GM10248 (cell line): ENCODE data around the gene NR2E3.

ENCODE experiments used
- CTCF ChIA-PET: fragments of 300-600 bp; sonication (Branson Sonifier 250); formaldehyde crosslinking; extraction: SDS; loops from one replicate; lab custom pipeline; 2021; ENCODE audit warnings: antibody characterized with exemption; lab: Yijun Ruan, JAX
- POLR2A ChIA-PET: fragments of 350-650 bp; sonication (Branson Sonifier 250); formaldehyde crosslinking; extraction: SDS; loops from one replicate; lab custom pipeline; 2020; ENCODE audit warnings: antibody characterized with exemption; lab: Yijun Ruan, JAX
- DNase-seq: peaks from one replicate; pipeline ENCODE4 v3.0.0; 2012; ENCODE audit errors: extremely low spot score
- CTCF ChIP-seq: IDR thresholded peaks from 2 replicates; pipeline ENCODE4 v1.5.1; 2012; ENCODE audit warnings: mild to moderate bottlenecking, low read depth; ENCODE audit errors: extremely low read depth, missing control alignments, control extremely low read depth

Gene NR2E3

DNA sequence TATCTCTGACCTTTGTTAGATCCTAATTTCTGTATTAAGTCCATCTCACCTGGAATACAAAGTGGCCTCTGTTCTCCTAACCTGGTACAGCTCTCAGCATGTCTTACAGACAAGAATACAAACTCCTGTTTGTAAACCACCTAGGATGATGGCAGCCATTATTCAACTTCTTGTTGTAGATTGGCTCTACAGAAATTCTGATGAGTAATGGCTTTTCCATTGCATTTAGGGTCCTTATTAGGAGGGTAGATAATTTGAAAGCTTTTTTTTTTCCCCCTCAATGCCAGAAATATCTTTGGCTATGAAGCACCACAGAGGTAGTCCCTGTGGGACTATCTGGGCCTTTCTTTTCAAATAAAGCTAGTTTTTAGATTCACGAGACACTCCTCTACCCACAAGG lies 9.8 kb downstream of the NR2E3 start:
- ChIA-PET POLR2A (no interaction called here), CTCF (interaction anchor here (0.9 to 5.6 kb wide), 4 partner anchors 10 to 76 kb away, joined by 3 to 22 read pairs (median 4); partner anchors contain the start of gene NR2E3)
- no peak for DNase-seq
- no peak for TF ChIP-seq CTCF

DNA sequence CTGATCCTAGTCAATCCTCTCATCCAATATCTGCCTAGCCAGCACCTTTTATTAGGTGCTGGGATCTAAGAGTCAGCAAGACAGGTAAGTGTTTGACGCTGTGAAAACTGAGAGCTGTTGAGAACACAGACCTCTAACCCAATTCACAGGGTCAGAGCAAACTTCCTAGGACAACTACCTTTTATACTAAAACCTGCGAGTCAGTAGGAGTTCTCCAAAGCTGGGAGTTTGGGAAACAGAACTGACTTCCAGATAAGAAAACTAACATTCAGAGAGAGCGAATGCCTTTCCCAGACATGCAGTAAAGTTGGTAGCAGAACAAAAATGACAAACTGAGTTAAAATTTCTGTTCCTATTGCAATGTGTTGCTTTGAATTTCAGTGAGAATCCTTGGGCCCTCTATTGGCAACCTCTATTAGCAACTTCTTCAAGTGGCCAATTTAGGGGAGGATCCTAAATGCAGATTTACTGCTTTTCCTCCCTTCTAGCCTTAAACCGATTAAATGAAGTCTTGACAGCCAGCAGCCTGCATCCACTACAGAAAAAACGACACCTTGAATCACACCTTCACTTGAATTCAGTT lies 11.3 kb downstream of the NR2E3 start:
- TF ChIP-seq CTCF, result no peak
- DNase-seq, result no peak
- ChIA-PET CTCF (interaction anchor here (5.6 kb wide), 1 partner anchor 19 kb away, joined by 22 read pairs; no protein-coding TSS in a partner anchor), POLR2A (no interaction called here)

DNA sequence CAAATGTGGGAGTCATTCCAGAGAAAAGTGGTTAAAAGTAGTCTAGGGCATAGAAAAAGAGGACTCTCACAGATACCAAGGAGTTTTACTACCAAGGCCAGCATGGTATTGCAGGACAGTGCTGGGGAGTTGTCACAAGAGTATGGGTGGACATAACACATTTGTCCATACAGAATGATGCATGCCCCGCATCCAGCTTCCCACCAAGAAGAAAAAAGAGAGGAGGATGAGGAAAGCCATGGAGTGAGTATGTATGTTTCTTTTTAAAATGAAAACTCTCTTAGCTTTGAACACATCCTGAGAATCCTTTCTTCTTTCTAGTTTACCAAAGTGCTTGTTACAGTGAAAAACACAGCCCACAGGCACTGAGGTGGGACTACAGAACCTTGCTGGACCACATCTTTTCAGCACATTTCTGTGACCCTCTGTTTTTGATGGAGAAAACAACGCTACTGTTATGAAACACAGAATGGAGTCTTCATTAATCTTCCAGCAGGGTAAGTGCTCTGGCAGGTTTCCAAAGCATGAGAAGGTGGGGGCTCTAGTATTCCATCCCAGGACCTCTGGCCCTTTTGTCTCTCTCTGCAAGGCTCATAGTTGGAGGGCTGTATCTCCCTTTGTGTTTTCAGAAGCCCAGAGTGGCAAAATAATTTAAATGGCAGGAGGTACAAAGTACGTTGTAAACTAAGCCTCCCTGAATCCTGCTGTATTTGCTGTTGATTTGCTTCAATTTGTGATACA lies 12.7 kb downstream of the NR2E3 start:
- no peak for TF ChIP-seq CTCF
- ChIA-PET POLR2A (no interaction called here), CTCF (no interaction called here)
- DNase-seq, result no peak

DNA sequence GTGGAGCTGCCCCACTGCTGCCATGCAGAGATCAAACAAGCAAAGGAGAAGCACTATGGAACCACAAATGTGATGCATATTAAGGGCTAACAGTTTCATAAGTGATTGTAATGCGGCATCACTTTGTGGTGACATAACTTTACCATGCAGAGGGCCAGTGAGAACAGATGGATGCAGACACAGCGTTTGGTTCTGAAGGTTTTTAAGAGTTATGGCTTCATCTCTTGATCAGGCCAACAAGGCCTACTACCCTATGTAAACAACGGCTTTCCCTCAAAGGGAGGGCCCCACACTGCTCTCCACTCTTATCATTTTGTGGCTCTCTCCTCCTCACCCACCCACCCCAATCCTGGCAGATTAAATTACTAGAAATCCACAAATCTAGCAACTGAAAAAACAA lies 13.4 kb downstream of the NR2E3 start:
- no peak for DNase-seq
- ChIA-PET POLR2A (no interaction called here), CTCF (interaction anchor here (1.1 kb wide), 1 partner anchor 20 kb away, joined by 4 read pairs; no protein-coding TSS in a partner anchor)
- no peak for TF ChIP-seq CTCF

- CTCF ChIA-PET, result interaction anchor here (1.1 to 1.5 kb wide), 2 partner anchors 12 to 21 kb away, joined by 4 to 6 read pairs; no protein-coding TSS in a partner anchor
These were observed 14.8 kb downstream of the NR2E3 start for GRCh38 chr15:71825021-71825730.

More at GRCh38 chr15:71825021-71825730, 14.8 kb downstream of the NR2E3 start:
- TF ChIP-seq CTCF, result no peak
- DNase-seq, result no peak
- POLR2A ChIA-PET, result no interaction called here
